Measurements from ENCODE around the gene CNDP1.
A peak's percentile ranks its signal among the peaks of the same experiment; 100 is the strongest.
"Not testable (repeated sequence)": the region's sequence is repeated elsewhere in the genome, so short reads cannot be mapped to it uniquely, and the experiment has no call there.

Gene CNDP1, protein sequence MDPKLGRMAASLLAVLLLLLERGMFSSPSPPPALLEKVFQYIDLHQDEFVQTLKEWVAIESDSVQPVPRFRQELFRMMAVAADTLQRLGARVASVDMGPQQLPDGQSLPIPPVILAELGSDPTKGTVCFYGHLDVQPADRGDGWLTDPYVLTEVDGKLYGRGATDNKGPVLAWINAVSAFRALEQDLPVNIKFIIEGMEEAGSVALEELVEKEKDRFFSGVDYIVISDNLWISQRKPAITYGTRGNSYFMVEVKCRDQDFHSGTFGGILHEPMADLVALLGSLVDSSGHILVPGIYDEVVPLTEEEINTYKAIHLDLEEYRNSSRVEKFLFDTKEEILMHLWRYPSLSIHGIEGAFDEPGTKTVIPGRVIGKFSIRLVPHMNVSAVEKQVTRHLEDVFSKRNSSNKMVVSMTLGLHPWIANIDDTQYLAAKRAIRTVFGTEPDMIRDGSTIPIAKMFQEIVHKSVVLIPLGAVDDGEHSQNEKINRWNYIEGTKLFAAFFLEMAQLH

DNA sequence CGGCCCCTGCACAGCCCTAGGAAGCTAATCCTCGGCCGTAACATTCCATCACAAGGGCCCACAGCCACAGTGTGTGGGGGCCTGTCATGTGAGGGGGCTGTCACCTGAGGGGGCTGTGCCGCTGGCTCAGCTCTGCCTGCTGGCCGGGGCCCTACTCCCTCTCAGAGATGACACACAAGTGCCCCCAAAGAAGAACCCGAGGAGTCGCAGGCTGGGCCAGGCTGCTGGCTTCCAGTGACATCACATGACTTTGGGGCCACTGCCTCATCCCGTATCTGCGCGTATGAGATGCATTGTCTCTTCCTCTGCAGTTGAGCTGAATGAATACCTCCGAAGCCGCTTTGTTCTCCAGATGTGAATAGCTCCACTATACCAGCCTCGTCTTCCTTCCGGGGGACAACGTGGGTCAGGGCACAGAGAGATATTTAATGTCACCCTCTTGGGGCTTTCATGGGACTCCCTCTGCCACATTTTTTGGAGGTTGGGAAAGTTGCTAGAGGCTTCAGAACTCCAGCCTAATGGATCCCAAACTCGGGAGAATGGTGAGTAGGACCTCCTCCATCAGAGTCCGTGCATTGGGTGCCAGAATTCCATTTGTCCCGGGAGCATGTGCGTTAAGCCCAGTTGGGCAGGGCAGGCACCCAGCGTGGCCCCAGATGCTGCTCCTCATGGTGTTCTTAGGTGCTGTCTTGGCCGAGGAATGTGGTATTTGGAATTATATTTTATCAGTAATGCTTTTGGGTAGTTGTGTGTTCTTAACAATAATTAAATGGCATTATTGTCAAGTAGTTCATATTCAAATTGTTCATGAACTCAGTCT, at the start of gene CNDP1:
Gene CNDP1 (plus strand): TSS at position 351 of the 820 bp plus-strand sequence. CDS start 168 bp downstream, at position 519.
- DNase-seq (ENCODE audit: low spot score), result no peak

GRCh38 chr18:74486119-74486849, 48.0 kb upstream of the CNDP1 start:
- DNase-seq (ENCODE audit: low spot score), result no peak

DNA sequence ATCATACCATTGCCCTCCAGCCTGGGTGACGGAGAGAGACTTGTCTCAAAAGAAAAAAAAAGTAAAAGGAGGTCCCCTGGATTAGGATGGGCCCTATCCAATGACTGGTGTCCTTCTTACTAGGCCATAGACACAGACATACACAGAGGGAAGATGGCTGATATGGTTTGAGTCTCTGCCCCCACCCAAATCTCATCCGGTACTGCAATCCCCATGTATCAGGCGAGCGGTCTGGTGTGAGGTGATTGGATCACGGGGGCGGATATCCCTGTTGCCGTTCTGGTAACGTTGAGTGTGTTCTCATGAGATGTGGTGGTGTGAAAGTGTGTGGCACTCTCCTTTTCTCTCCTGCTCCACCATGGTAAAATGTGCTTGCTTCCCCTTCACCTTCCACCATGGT, 45.9 kb upstream of the CNDP1 start:
- DNase-seq (ENCODE audit: low spot score), result no peak

GRCh38 chr18:74488864-74489263, 45.4 kb upstream of the CNDP1 start:
- DNase-seq (ENCODE audit: low spot score), result no peak

DNA sequence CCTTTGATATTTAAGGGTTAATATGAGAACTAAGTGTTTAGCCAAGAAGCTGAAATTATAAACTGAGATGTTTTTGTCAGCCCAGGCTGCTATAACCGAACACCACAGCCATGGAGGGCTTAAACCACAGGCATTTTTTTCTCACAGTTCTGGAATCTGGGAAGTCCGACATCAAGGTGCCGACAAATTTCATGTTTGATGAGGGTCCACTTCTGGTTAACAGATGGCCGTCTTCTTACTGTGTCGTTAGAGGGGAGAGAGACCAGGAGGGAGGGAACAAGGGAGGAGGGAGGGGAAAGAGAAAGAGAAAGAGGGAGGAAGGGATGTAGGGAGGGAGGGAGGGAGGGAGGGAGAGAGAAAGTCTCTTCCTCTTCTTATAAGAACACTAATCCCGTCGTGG, 44.6 kb upstream of the CNDP1 start:
- no peak for DNase-seq (ENCODE audit: low spot score)

DNA sequence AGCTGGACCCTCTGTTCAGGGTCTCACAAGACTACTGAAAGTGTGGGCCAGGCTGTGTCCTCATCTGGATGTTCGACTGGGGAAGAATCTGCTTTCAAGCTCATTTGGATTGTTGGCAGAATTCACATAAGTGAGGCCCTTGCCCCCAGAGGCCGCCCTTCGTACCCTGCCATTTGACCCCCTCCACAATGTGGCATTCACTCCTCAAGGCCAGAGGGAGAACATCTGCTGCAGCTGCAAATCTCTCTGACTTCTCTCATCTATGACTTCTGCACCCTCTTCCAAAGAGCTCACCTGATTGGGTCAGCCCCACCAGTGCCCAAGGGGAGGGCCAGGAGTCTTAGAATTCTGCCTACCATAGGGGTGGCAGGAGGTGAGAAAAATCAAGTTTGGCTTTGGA, 42.0 kb upstream of the CNDP1 start:
- no peak for DNase-seq (ENCODE audit: low spot score)

DNA sequence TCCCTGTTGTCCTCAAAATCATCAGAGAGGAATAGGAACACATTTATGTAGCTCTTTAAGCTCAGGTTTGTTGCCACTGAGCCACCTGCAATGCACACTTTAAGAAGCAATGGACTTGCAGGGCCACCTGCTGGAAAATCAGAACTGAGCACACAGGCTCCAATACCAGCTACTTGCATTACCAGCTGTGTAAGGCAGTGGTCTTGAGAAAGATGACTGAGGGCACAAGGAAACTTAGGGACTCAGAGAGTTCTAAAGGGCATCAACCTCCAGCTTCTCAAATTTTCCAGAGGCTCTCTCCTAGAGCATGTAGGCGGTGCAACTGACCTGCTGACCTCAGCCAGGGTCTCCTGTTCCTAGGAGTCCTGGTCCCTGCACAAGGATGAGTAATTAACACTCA, 40.6 kb upstream of the CNDP1 start:
- DNase-seq (ENCODE audit: low spot score), result peak; percentile 12

GRCh38 chr18:74494514-74494913, 39.8 kb upstream of the CNDP1 start:
- DNase-seq (ENCODE audit: low spot score), result no peak

GRCh38 chr18:74495581-74496507, 38.5 kb upstream of the CNDP1 start, which contains the start of gene CNDP2:
TSS of gene CNDP2 (plus strand) at chr18:74496363. CDS start at chr18:74499974, 3,611 bp downstream.
- DNase-seq (ENCODE audit: low spot score), result peak; percentile 93

DNA sequence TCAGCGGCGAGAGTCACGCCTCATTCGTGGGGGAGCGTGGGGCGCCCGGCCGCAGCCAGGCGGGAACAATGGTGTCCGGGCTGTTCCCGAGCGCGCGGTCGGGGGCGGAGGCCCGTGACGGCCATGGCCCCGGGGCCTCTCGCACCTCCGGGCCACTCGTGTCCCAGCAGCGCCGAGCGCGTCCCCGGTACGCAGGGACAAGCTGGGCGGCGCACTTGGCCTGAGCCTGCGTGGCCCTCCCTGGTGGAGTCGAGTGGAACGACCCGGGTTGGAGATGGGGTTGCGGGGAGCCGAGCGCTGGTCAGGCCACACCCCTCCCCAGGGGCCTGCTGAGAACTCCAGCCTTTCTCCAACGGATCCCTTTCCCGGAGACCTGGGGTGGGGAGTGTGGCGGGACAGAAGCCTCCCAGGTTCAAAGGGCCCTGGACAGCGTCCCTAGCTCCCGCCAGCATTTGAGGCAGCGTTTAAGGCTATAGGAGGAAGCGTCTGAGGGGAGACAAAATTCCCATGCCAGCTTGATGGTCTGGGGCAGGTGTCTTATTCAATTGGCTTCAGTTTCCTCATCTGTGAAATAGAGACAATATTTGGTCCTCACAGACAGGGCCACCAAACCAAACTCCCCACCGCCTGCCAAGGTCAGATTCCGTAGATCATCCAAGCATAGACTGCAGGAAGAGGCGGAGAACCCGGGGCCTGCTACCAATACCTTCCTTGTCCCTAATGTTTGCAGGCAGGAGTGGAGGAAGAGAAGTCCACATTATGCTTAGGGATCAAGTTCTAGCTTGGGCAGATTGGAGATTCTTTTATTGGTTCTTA, 37.6 kb upstream of the CNDP1 start:
- DNase-seq (ENCODE audit: low spot score), result peak; percentile 35

DNA sequence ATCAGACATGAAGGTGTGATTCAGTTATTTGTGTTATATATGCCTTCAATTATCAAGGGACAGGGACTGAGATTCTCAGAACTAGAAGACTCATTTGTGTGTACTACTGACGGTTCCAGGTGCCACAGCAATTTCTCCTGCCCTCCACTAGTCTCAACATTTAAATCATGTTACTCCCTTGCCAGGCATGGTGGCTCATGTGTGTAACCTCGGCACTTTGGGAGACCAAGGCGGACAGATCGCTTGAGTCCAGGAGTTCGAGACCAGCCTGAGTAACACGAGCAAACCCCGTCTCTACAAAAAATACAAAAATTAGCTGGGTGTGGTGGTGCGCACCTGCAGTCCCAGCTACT, 37.0 kb upstream of the CNDP1 start:
- no peak for DNase-seq (ENCODE audit: low spot score)

DNA sequence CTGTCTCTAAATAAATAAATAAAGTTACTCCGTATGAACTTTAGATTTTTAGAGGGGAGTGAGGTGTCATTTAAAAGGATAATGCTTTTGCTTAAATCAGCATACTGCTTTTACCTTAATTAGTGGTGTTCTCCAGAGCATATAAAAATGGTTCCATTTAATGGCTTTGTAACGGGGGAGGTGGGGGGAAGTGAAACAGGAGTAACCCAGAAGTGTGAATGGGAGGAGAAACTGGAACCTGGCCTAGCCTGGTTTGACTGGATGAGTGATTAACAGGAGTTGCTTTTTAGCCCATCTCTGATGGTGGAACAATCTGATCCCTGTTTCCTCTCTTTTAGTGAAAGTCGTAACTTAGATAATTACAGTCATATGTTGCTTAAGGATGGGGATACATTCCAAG, 36.5 kb upstream of the CNDP1 start:
- DNase-seq (ENCODE audit: low spot score), result no peak

DNA sequence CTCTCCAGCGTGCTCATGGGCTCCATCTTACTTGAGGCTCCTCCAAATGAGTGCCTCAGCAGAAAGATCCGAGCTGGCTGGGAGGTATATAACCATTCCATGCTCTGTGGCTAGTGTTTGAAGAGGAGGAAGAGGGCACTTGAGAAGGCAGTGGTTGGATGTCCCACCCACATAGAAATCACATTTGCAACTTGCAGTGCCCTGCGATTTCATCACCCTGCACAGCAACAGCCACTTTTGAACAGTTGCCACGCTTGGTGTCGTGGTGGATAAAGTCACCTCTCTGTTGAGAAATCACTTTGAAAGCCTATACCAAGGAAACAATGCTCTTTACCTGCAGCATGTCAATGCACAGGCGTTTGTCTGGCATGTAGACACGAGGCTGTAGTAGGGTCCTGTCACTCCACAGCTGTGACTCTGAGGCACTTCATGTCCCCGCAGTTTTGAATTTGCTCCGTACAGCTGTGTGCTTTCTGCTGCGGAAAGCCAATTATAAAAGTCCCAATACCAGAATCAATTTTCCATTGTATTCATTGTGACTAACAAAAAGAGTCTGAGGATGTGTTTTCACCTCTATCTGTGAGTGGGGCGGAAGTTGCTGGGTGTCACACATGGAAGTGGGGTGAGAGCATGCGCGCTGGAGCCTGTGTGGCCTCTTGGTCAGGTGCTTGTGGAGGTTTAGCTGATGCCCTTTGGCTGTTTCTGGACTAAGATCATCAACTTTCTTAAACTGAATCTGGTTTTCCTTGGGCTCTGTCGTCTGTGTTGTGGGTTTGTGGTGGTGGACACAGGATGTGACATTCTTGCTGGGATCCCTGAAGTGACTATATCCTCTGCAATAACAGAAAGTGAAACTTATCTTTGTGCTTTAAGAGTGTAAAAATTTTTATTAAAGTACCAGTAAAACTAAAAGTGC, 35.3 kb upstream of the CNDP1 start:
- peak; percentile 53 for DNase-seq (ENCODE audit: low spot score)

DNA sequence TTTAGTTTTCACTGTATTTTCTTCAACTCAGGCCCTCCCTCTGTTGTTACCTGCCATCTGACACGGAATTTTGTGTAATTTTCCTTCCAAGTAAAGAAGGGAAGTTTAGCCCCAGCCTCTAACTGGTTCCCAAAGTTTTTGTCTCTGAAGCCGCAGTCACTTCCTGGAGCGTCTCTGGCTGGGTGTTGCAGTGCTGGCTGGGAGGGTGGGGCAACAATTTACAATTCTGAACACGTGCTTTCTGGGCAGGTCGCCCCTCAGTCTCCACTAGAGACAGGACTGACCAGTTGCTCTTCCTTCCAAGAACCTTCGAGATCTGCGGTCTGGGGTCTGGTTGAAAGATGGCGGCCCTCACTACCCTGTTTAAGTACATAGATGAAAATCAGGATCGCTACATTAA, 34.7 kb upstream of the CNDP1 start:
- peak; percentile 60 for DNase-seq (ENCODE audit: low spot score)

DNA sequence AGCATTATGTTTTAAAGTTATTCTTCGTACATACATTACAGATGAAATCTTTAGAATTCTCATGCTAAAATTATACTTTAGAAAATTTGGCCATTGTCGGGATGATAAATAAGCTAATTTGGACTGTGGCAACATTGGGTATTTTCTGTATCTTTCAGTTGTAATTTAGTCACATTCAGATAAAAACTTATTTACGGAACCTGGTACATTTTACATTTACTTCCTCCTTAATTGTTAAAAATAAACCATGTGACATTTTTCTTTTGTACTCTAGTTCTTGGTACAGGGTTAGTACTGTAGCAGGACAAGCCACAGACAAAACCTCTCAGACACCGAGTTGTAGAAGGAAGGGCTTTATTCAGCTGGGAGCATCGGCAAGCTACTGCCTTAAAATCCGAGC, 33.9 kb upstream of the CNDP1 start:
- DNase-seq (ENCODE audit: low spot score), result no peak

DNA sequence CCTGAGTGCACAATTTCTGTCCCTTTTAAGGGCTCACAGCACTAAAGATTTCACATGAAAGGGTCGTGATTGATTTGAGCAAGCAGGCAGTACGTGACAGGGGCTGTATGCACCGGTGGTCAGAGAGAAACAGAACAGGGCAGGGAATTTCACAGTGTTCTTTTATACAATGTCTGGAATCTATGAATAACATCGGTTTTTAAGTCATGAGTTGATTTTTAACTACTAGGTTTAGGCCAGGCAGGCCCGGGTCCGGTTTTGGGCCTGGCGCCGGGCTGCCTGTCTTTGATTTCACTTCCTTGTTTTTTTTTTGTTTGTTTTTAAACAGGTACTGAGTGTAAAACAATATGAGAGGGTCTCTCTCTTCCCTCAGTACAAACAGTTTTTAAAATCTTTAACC, 33.5 kb upstream of the CNDP1 start:
- DNase-seq (ENCODE audit: low spot score), result not testable (repeated sequence)

GRCh38 chr18:74501386-74501785, 32.9 kb upstream of the CNDP1 start:
- no peak for DNase-seq (ENCODE audit: low spot score)

- DNase-seq (ENCODE audit: low spot score), result no peak
Observed at GRCh38 chr18:74503137-74503536, 31.2 kb upstream of the CNDP1 start.

DNA sequence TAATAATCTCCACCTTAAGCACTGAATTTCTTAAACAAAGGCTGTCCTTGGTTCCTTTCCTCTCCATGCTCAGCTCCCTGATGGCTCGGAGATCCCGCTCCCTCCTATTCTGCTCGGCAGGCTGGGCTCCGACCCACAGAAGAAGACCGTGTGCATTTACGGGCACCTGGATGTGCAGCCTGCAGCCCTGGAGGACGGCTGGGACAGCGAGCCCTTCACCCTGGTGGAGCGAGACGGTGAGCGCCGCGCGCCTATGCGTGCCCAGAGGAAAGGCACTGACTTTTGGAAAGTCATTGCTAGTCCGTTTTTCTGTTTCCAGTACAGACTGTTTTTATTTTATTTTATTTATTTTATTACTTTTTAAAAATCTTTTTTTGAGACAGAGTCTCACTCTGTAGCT, 28.5 kb upstream of the CNDP1 start:
- DNase-seq (ENCODE audit: low spot score), result no peak

Measured in hematopoietic multipotent progenitor cell treated with erythropoietin and hydrocortisone succinate and interleukin-3 and kit ligand, for 15 days (in vitro differentiated cells).